ENCODE data around the gene TEAD1.

GRCh38 chr11:12942157-12942556 lies 267.9 kb downstream of the TEAD1 start:
- TF ChIP-seq POLR2A (IDR thresholded peaks at IDR 0.05): no peak
- TF ChIP-seq, protein P1, sequence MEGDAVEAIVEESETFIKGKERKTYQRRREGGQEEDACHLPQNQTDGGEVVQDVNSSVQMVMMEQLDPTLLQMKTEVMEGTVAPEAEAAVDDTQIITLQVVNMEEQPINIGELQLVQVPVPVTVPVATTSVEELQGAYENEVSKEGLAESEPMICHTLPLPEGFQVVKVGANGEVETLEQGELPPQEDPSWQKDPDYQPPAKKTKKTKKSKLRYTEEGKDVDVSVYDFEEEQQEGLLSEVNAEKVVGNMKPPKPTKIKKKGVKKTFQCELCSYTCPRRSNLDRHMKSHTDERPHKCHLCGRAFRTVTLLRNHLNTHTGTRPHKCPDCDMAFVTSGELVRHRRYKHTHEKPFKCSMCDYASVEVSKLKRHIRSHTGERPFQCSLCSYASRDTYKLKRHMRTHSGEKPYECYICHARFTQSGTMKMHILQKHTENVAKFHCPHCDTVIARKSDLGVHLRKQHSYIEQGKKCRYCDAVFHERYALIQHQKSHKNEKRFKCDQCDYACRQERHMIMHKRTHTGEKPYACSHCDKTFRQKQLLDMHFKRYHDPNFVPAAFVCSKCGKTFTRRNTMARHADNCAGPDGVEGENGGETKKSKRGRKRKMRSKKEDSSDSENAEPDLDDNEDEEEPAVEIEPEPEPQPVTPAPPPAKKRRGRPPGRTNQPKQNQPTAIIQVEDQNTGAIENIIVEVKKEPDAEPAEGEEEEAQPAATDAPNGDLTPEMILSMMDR (IDR thresholded peaks at IDR 0.05): no peak
